ENCODE results near the gene TIAM1.

Gene TIAM1

GRCh38 chr21:31335957-31336738 lies 7.9 kb downstream of the TIAM1 start:
- no peak for DNase-seq (ENCODE audit: low read depth in 2 of 2, low spot score in 1 of 2)

- DNase-seq (ENCODE audit: low read depth in 2 of 2, low spot score in 1 of 2): no peak
Measured at GRCh38 chr21:31334648-31335121, 9.4 kb downstream of the TIAM1 start.

- no peak for DNase-seq (ENCODE audit: low read depth in 2 of 2, low spot score in 1 of 2)
Measured at GRCh38 chr21:31332525-31332924, 11.5 kb downstream of the TIAM1 start.

- DNase-seq (ENCODE audit: low read depth in 2 of 2, low spot score in 1 of 2): no peak
Measured at GRCh38 chr21:31331231-31331630, 12.8 kb downstream of the TIAM1 start.

- DNase-seq (ENCODE audit: low read depth in 2 of 2, low spot score in 1 of 2): no peak
Measured at GRCh38 chr21:31330144-31330483, 13.9 kb downstream of the TIAM1 start.

- DNase-seq (ENCODE audit: low read depth in 2 of 2, low spot score in 1 of 2): no peak
Measured at GRCh38 chr21:31329456-31330143, 14.5 kb downstream of the TIAM1 start.

GRCh38 chr21:31326522-31327242 lies 17.4 kb downstream of the TIAM1 start:
- DNase-seq (ENCODE audit: low read depth in 2 of 2, low spot score in 1 of 2): peak in 1 of 2 donors; percentile 17

- DNase-seq (ENCODE audit: low read depth in 2 of 2, low spot score in 1 of 2): no peak
Measured at GRCh38 chr21:31318971-31319370, 25.1 kb downstream of the TIAM1 start.

- DNase-seq (ENCODE audit: low read depth in 2 of 2, low spot score in 1 of 2): no peak
Measured at GRCh38 chr21:31317688-31318087, 26.4 kb downstream of the TIAM1 start.

GRCh38 chr21:31316488-31317169 lies 27.4 kb downstream of the TIAM1 start:
- no peak for DNase-seq (ENCODE audit: low read depth in 2 of 2, low spot score in 1 of 2)

GRCh38 chr21:31316072-31316471 lies 28.0 kb downstream of the TIAM1 start:
- DNase-seq (ENCODE audit: low read depth in 2 of 2, low spot score in 1 of 2): no peak

GRCh38 chr21:31310750-31311149 lies 33.3 kb downstream of the TIAM1 start:
- no peak for DNase-seq (ENCODE audit: low read depth in 2 of 2, low spot score in 1 of 2)

- DNase-seq (ENCODE audit: low read depth in 2 of 2, low spot score in 1 of 2): no peak
Measured at GRCh38 chr21:31308584-31308983, 35.5 kb downstream of the TIAM1 start.

- DNase-seq (ENCODE audit: low read depth in 2 of 2, low spot score in 1 of 2): no peak
Measured at GRCh38 chr21:31305888-31306287, 38.2 kb downstream of the TIAM1 start.

GRCh38 chr21:31299291-31300147 lies 44.5 kb downstream of the TIAM1 start:
- no peak for DNase-seq (ENCODE audit: low read depth in 2 of 2, low spot score in 1 of 2)

- DNase-seq (ENCODE audit: low read depth in 2 of 2, low spot score in 1 of 2): no peak
Measured at GRCh38 chr21:31298618-31299269, 45.3 kb downstream of the TIAM1 start.

- DNase-seq (ENCODE audit: low read depth in 2 of 2, low spot score in 1 of 2): no peak
Measured at GRCh38 chr21:31297806-31298205, 46.3 kb downstream of the TIAM1 start.

- DNase-seq (ENCODE audit: low read depth in 2 of 2, low spot score in 1 of 2): no peak
Measured at GRCh38 chr21:31295676-31296075, 48.4 kb downstream of the TIAM1 start.

GRCh38 chr21:31294691-31295090 lies 49.4 kb downstream of the TIAM1 start:
- DNase-seq (ENCODE audit: low read depth in 2 of 2, low spot score in 1 of 2): no peak

- no peak for DNase-seq (ENCODE audit: low read depth in 2 of 2, low spot score in 1 of 2)
Measured at GRCh38 chr21:31293986-31294385, 50.1 kb downstream of the TIAM1 start.

Data from stimulated activated CD8-positive, alpha-beta memory T cell treated with anti-CD3 and anti-CD28 coated beads, Interleukin-4, amount 100 ng/mL, for 1 hour (primary cell).